Effector memory CD8-positive, alpha-beta T cell (primary cell): ENCODE results near the gene VKORC1.
A peak's percentile ranks its signal among the peaks of the same experiment; 100 is the strongest.

Experiments
- ATAC-seq: fragments of 150-1000 bp; cut with Tn5 transposase; replicated peaks from 2 replicates; pipeline ENCODE4 v1.10.0; 2021; ENCODE audit warnings: mild to moderate bottlenecking, moderate library complexity
- DNase-seq, 3 experiments: peaks; one replicate each; pipeline ENCODE4 v3.0.0; 2021
- H3K27ac Mint-ChIP-seq, 2 donors: one replicate each; pipeline ENCODE4 v1.8.0; 2022; ENCODE audit warnings: mild to moderate bottlenecking in 2 of 2, mixed read lengths in 2 of 2, moderate library complexity in 2 of 2
- H3K27me3 Mint-ChIP-seq, 2 donors: one replicate each; pipeline ENCODE4 v1.8.0; 2022; ENCODE audit warnings: mixed read lengths in 2 of 2
- H3K36me3 Mint-ChIP-seq: one replicate; pipeline ENCODE4 v1.8.0; 2022; ENCODE audit warnings: mild to moderate bottlenecking, moderate library complexity, mixed read lengths; ENCODE audit not compliant: insufficient read depth
- H3K4me1 Mint-ChIP-seq, 2 donors: one replicate each; pipeline ENCODE4 v1.8.0; 2022; ENCODE audit warnings: low read depth in 2 of 2, mixed read lengths in 2 of 2
- H3K4me3 Mint-ChIP-seq, 2 donors: one replicate each; pipeline ENCODE4 v1.8.0; 2022; ENCODE audit warnings: mild to moderate bottlenecking in 2 of 2, mixed read lengths in 2 of 2, moderate library complexity in 2 of 2
- H3K9me3 Mint-ChIP-seq, 2 donors: one replicate each; pipeline ENCODE4 v1.8.0; 2022; ENCODE audit warnings: mixed read lengths in 2 of 2

VKORC1 gene

DNA sequence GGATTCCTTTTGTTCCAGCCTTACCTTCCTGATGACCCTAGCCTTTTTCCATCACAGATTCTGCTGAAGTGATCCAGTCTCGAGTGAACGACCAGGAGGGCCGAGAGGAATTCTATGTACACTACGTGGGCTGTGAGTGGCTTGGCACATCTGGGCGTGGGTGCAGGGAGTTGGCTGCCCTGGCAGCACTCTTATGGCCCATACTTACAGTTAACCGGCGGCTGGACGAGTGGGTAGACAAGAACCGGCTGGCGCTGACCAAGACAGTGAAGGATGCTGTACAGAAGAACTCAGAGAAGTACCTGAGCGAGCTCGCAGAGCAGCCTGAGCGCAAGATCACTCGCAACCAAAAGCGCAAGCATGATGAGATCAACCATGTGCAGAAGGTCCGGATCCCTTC lies 25.5 kb upstream of the VKORC1 start:
- Mint-ChIP-seq H3K27me3 (no peaks in the 10 kb centered on the region), H3K4me3 (no peak overlapping the region), H3K9me3 (no peaks in the 10 kb centered on the region), H3K27ac (no peak overlapping the region), H3K4me1 (peaks cover 9% of the 10 kb centered on the region in 2 donors), H3K36me3 (peaks cover 67% of the 10 kb centered on the region)
- no peak for DNase-seq
- no peak for ATAC-seq

DNA sequence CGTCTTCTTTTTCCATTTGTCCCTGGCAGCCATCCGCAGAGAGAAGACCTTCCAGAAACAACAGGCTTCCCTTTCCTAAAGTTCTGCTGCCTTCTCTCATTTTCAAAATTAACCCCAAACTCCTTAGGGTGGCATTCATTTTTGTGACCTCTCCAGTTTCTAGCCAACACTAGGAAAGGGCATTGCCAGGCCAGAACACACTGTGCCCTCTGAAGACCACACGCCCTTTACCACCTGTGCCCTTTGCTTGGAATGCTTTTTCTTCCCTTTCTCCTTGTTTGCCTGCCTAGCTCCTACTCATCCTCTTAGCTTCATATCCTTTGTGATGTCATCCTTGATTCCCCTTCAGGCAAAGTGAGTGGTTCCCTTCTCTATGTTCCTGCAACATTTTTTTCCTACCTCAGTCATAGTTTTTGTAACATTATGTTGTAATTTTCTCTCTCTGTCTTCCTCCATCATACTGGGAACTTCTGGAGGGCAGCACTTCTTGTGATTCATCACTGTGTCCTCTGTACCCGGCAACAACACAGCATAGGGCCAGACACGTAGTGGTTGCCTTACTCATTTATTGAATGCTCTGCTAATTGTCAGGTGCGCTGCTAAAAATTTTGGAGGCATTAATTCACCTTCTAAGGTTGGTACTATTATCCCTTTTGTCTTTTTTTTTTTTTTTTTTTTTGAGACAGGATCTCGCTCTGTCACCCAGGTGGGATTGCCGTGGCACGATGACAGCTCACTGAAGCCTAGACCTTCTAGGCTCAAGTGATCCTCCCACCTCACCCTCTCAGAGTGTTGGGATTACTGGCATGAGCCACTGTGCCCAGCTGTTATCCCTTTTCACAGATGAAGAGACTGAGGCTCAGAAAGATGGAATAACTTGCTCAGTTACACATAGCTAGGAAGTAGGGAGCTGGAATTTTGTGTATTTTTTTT lies 23.9 kb upstream of the VKORC1 start:
- Mint-ChIP-seq H3K4me3 (peak overlapping the region; percentile 77 to 79), H3K36me3 (peaks cover 57% of the 10 kb centered on the region), H3K9me3 (no peaks in the 10 kb centered on the region), H3K27ac (peak overlapping the region; percentile 83 to 91), H3K4me1 (peaks cover 9% of the 10 kb centered on the region in 2 donors), H3K27me3 (no peaks in the 10 kb centered on the region)
- DNase-seq (no peak), ATAC-seq (no peak)

DNA sequence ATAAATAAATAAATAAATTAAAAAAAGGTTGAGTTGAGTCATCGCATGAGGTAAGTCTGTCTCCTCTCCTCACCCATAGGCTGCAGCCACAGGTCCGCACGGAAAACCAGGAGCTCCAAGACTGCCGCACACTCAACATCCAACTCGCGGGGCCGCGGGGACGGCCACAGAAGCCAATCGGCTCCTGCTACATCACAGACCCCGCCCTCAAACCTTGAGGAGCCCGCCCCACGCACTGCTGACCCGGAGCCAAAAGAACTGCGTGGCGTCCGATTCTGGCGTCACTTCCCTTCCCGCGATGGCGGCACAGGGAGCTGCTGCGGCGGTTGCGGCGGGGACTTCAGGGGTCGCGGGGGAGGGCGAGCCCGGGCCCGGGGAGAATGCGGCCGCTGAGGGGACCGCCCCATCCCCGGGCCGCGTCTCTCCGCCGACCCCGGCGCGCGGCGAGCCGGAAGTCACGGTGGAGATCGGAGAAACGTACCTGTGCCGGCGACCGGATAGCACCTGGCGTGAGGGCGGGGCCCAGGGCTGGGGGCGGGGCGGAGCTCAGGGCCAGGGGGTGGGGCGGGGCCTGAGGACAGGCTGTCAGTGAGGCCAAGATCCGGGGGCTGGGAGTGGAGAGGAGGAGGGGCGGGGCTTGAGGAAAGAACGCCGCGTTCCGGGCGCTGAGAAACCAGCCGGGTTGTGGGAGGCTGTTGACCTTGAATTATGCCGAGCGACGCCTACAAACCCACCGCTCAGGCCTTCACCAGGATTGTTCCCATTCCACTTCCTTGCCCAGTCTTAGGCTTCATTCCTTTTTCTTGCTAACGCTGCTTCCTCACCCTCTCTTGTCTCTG lies 23.0 kb upstream of the VKORC1 start, which contains the start of gene KAT8:
Gene KAT8, plus strand, starts transcription at position 281 of the 839 bp plus-strand sequence. Its CDS starts 18 bp downstream, at position 299.
- peaks cover 9% of the 10 kb centered on the region in 2 donors for H3K4me1 Mint-ChIP-seq
- H3K27ac Mint-ChIP-seq, result peak within 1 kb of the TSS; percentile 83 to 91
- peaks cover 49% of the 10 kb centered on the region for H3K36me3 Mint-ChIP-seq
- H3K9me3 Mint-ChIP-seq, result no peaks in the 10 kb centered on the region
- peak within 1 kb of the TSS; percentile 77 to 79 for H3K4me3 Mint-ChIP-seq
- DNase-seq (peak; percentile 95 to 96 (median 95)), ATAC-seq (peak; percentile 91)
- H3K27me3 Mint-ChIP-seq, result no peaks in the 10 kb centered on the region

DNA sequence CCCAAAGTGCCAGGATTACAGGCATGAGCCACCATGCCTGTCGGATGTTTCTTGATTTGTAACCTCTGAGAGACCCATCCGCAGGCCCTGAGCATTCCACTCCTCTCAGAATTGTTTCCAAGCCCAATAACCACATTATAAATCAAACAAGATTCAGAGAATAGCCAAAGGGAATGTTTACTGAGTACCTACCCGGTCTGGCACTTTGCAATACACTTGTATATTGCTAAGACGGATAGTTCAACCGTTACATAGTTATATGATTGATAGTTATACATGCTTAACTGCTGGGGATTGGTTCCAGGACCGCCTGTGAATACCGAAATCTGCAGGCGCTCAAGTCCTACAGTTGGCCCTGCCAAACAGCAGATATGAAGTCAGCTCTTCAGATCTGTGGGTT lies 19.9 kb upstream of the VKORC1 start:
- Mint-ChIP-seq H3K27ac (no peak overlapping the region), H3K27me3 (no peaks in the 10 kb centered on the region), H3K9me3 (no peaks in the 10 kb centered on the region), H3K4me3 (no peak overlapping the region), H3K36me3 (peaks cover 36% of the 10 kb centered on the region), H3K4me1 (peaks cover 9 to 15% of the 10 kb centered on the region in 2 donors)
- ATAC-seq (no peak), DNase-seq (no peak)

DNA sequence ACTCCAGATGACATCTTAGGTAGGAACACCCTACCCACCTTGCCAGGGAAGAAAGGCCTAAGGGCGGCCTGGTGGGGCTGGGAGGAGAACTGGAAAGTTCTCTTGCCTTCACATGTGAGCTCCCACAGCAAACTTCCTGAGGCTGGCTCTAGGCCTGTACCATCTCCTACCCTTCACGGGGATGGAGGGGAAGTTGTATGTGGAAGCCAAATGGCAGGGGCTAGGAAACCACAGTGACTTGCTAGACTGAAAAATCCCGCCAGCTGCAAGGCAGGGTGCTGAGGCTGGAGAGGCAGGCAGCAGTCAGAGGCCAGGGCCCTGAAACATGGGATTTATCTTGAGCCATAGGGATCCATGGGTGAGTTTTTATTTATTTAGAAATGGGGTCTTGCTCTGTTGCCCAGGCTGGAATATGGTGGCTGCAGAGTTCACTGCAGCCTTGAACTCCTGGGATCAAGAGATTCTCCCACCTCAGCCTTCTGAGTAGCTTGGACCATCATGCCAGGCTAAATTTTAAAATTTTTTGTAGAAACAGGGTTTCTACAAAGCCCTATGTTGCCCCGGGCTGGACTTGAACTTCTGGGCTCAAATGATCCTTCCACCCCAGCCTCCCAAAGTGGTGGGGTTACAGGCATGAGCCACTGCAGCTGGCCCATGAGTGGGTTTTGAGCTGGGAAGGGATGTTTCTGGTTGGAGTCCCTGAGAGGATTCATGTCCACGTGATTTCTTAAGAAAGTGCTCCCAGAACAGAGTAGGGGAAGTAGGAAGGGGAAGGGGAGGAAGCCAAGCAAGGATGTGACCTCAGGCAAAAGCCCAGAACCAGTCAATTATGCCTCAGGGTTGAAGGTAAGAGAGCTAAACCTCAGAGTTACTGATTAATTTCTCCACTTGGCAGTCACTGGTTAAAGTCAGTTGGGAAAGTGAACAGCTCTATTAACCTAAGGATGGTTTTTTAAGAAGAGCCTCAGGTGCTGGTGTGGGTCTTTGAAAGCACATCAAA lies 18.8 kb upstream of the VKORC1 start:
- Mint-ChIP-seq H3K27ac (peak overlapping the region; percentile 7 to 22), H3K27me3 (no peaks in the 10 kb centered on the region), H3K4me1 (peaks cover 6 to 15% of the 10 kb centered on the region in 2 donors), H3K36me3 (peaks cover 29% of the 10 kb centered on the region), H3K9me3 (no peaks in the 10 kb centered on the region), H3K4me3 (no peak overlapping the region)
- no peak for DNase-seq
- no peak for ATAC-seq

DNA sequence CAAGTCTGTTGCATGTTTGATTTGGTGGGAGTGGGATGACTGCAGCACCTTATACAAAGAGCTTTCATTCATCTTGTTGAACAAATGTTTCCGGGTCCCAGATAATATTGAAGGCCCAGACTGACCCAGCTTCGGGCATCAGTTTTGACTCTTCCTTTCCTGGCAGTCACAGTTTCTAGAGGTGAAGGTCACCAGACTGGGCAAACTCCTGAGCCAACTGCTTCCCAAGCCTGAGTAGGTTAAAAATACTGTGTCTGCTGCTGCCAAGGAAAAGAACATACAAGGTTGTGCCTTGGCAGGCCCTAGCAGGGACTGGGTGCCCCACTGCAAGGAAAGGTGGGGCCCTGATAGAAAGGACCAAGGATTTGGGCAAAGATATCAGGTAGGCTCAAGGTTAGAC lies 18.1 kb upstream of the VKORC1 start:
- ATAC-seq, result no peak
- Mint-ChIP-seq H3K4me1 (peaks cover 4 to 13% of the 10 kb centered on the region in 2 donors), H3K27ac (no peak overlapping the region), H3K36me3 (peaks cover 26% of the 10 kb centered on the region), H3K9me3 (no peaks in the 10 kb centered on the region), H3K27me3 (no peaks in the 10 kb centered on the region), H3K4me3 (no peak overlapping the region)
- DNase-seq, result no peak

DNA sequence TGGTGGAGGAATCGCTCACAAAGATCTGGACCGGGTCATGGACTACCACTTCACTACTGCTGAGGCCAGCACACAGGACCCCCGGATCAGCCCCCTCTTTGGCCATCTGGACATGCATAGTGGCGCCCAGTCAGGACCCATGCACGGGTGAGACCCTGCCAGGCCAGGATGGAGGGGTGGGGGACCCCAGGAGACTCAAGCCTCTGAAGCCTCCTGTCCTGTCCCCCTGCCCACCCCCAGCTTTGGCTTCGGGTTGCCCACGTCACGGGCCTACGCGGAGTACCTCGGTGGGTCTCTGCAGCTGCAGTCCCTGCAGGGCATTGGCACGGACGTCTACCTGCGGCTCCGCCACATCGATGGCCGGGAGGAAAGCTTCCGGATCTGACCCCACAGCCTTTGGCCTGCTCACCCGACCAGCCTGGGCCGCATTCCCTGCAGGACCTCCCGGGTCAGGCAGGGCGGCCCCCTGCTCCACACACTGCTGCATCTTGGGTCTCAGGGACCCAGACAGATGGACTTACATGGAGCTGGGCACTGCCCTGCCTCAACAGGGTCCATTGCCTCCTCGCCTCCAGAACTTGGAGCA lies 17.4 kb upstream of the VKORC1 start:
- DNase-seq (no peak), ATAC-seq (no peak)
- Mint-ChIP-seq H3K4me3 (no peak overlapping the region), H3K4me1 (peaks cover 6 to 13% of the 10 kb centered on the region in 2 donors), H3K27me3 (no peaks in the 10 kb centered on the region), H3K9me3 (no peaks in the 10 kb centered on the region), H3K27ac (no peak overlapping the region), H3K36me3 (peaks cover 21% of the 10 kb centered on the region)

DNA sequence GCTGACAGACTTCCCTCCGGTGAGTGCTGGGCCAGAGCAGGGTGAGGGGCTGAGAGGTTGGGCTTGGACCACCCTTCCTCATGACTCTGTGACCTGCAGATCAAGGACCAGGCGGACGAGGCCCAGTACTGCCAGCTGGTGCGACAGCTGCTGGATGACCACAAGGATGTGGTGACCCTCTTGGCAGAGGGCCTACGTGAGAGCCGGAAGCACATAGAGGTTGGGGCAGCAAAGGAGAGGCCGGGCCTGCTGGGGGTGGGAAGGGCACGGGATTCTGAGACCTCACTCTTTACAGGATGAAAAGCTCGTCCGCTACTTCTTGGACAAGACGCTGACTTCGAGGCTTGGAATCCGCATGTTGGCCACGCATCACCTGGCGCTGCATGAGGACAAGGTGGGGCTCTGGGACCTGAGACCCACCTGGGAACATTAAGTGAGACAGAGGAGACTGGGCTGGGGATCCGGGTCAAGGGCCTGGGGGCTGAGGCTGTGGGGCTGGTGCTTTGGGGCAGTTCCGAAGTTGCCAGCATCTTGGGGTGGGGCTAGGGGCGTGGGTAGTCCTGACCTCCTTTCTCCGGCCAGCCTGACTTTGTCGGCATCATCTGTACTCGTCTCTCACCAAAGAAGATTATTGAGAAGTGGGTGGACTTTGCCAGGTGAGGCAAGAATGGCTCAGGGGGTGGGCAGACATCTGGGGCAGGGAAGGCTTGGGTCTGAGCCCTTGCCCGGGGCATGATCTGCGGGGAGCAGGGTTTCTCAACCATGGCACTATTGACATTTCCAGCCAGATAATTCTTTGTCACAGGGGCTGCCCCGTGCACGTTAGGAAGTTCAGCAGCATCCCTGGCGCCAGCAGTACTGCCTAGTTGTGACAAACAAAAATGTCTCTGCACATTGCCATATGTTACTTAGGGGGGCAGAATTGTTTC lies 15.8 kb upstream of the VKORC1 start:
- DNase-seq (no peak), ATAC-seq (no peak)
- Mint-ChIP-seq H3K9me3 (no peaks in the 10 kb centered on the region), H3K4me3 (peak overlapping the region in 1 of 2 donors; percentile 71), H3K27ac (peak overlapping the region in 1 of 2 donors; percentile 52), H3K27me3 (no peaks in the 10 kb centered on the region), H3K4me1 (peaks cover 11 to 13% of the 10 kb centered on the region in 2 donors), H3K36me3 (peaks cover 18% of the 10 kb centered on the region)

DNA sequence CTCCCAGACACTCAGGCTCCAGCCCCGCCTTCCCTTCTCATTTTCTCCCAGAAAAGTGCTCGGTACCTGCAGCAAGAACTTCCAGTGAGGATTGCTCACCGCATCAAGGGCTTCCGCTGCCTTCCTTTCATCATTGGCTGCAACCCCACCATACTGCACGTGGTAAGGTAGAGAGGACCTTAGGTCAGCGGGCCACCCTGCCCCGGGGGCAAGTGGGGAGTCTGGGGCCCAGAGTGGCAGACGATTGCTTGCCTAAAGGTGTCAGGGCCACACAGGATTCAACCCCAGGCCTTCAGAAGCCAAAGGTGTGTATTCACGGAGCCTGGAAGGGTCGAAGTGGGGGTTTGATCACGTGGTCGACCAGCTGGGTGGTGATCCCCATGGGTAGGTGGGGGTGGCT lies 15.0 kb upstream of the VKORC1 start:
- Mint-ChIP-seq H3K27me3 (no peaks in the 10 kb centered on the region), H3K4me3 (peak overlapping the region; percentile 71 to 80), H3K27ac (peak overlapping the region; percentile 52 to 83), H3K9me3 (no peaks in the 10 kb centered on the region), H3K36me3 (peaks cover 18% of the 10 kb centered on the region), H3K4me1 (peaks cover 11 to 13% of the 10 kb centered on the region in 2 donors)
- DNase-seq (no peak), ATAC-seq (no peak)

DNA sequence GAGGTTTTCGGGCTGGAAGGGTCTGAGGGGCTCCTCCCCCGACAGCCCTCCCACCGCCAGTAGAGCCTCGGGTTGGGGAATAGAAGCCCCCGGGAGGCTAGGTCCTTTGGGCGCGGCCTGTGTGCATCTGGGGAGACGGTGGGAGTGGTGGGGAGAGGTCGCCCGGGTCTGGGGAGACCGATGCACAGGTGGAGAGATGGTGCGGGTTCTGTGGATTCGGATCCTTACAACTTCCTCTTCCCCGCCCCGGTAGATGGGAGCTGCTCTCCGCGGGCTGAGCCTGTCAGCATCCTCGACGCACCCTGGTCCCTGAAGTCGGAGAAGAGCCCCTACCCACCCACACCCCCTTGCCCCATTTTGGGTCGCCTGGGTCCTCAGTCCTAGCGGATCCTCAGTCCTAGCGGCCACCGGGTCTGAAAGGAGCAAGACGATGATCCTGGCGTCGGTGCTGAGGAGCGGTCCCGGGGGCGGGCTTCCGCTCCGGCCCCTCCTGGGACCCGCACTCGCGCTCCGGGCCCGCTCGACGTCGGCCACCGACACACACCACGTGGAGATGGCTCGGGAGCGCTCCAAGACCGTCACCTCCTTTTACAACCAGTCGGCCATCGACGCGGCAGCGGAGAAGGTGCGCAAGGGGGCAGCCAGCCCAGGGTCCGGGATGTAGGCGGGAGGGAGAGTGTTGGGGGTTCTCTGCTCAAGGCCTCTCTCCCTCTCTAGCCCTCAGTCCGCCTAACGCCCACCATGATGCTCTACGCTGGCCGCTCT lies 14.4 kb upstream of the VKORC1 start:
- Mint-ChIP-seq H3K4me1 (peaks cover 11 to 13% of the 10 kb centered on the region in 2 donors), H3K27me3 (no peaks in the 10 kb centered on the region), H3K9me3 (no peaks in the 10 kb centered on the region), H3K27ac (peak overlapping the region; percentile 52 to 83), H3K36me3 (peaks cover 18% of the 10 kb centered on the region), H3K4me3 (peak overlapping the region; percentile 86 to 88)
- DNase-seq, result no peak
- ATAC-seq, result no peak
